ENCODE measurements around the gene CUBN.

CUBN gene

DNA sequence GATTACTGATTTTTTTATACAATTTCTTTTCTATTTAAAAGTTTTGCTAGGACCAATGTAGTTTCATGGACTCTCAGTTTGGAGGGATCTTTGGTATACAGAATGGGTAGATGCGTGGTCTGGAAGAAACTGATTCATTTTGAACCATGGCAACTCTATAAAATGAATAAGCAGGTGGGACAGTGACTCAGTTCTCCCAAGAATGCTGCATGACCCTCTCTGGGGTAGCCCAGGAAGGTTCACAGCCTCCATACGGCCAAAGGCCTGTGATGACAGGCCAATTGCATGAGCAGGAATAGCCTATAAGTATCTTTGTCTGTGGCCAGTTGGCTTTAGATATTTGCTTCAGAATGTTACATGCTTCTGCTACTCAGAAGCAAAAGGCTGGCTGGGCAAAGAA lies 199.1 kb downstream of the CUBN start:
- TF ChIP-seq, protein P1, sequence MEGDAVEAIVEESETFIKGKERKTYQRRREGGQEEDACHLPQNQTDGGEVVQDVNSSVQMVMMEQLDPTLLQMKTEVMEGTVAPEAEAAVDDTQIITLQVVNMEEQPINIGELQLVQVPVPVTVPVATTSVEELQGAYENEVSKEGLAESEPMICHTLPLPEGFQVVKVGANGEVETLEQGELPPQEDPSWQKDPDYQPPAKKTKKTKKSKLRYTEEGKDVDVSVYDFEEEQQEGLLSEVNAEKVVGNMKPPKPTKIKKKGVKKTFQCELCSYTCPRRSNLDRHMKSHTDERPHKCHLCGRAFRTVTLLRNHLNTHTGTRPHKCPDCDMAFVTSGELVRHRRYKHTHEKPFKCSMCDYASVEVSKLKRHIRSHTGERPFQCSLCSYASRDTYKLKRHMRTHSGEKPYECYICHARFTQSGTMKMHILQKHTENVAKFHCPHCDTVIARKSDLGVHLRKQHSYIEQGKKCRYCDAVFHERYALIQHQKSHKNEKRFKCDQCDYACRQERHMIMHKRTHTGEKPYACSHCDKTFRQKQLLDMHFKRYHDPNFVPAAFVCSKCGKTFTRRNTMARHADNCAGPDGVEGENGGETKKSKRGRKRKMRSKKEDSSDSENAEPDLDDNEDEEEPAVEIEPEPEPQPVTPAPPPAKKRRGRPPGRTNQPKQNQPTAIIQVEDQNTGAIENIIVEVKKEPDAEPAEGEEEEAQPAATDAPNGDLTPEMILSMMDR (IDR thresholded peaks at IDR 0.05; ENCODE audit: insufficient read depth, missing control alignments): no peak
- FAIRE-seq: no peak
- DNase-seq (ENCODE audit: insufficient read length, low spot score): no peak

DNA sequence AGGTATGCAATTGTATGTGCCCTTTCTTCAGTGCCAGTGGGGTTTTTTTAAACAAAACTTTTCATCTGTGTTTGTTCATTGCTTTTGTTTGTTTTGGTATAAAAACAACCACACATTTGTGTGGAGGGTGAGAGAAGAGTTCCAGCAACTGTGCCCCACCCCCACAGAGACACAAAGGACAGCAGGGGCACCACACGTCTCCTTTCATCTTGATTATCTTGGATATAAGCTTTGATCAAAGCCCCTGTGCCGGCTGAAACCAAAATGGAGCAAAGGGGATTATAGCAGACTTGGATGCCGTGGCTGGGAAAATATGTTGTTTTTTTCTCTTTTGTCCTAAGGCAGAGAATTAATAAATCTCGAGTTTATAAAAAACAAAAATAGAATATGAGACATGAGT lies 200.5 kb downstream of the CUBN start:
- TF ChIP-seq, protein P1 (IDR thresholded peaks at IDR 0.05; ENCODE audit: insufficient read depth, missing control alignments): no peak
- no peak for FAIRE-seq
- DNase-seq (ENCODE audit: insufficient read length, low spot score): no peak

DNA sequence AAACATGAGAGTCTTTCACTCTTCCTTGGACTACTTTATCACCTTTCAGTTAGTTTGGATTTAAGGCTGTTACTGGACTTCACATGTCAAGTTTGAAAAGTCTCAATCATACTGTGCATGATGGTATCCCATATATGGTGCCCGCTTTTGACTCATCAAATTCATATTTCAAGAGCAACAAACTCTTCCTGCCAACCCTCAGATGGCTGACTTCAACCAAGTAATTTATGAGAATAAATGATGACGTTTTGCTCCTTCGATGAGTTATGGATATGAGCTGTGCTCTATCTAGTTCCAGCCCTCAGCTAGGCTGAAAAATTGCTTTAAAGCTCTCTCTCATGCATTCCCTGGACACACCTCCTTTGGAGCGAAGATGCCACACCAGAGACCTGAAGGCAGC lies 202.1 kb downstream of the CUBN start:
- no peak for FAIRE-seq
- TF ChIP-seq, protein P1 (IDR thresholded peaks at IDR 0.05; ENCODE audit: insufficient read depth, missing control alignments): no peak
- no peak for DNase-seq (ENCODE audit: insufficient read length, low spot score)

DNA sequence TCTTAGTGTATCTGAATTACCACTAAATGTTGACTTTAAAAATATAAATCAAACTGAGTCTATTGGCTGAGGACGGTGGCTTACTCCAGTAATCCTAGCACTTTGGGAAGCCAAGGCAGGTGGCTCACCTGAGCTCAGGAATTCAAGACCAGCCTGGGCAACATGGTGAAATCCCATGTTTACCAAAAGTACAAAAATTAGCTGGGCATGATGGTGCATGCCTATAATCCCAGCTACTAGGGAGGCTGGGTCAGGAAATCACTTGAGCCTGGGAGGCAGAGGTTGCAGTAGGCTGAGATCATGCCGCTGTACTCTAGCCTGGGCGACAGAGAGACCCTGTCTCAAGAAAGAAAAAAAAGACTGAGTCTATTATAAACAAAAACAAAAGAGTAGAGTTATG lies 205.9 kb downstream of the CUBN start:
- FAIRE-seq (no peak), DNase-seq (ENCODE audit: insufficient read length, low spot score) (no peak)
- TF ChIP-seq, protein P1 (IDR thresholded peaks at IDR 0.05; ENCODE audit: insufficient read depth, missing control alignments): no peak

DNA sequence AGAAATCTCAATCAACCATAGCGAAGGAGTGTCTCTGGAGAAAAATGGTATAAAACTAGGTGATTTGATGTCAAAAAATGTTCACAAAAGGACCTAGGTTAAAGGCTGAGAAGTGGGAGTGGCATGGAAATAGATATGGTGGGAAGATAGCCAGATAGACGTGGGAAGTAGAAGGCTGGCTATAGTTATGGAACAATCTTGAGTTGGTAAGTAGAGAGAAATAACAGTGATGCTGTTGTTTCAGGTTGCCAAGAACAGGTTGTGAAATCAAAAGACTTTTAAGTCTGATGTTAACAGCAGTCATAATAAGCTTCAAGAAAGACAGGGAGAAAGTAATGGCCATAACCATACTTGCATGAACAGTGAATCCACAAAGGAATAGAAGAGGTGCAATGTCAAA lies 206.3 kb downstream of the CUBN start:
- no peak for DNase-seq (ENCODE audit: insufficient read length, low spot score)
- TF ChIP-seq, protein P1 (IDR thresholded peaks at IDR 0.05; ENCODE audit: insufficient read depth, missing control alignments): no peak
- no peak for FAIRE-seq

DNA sequence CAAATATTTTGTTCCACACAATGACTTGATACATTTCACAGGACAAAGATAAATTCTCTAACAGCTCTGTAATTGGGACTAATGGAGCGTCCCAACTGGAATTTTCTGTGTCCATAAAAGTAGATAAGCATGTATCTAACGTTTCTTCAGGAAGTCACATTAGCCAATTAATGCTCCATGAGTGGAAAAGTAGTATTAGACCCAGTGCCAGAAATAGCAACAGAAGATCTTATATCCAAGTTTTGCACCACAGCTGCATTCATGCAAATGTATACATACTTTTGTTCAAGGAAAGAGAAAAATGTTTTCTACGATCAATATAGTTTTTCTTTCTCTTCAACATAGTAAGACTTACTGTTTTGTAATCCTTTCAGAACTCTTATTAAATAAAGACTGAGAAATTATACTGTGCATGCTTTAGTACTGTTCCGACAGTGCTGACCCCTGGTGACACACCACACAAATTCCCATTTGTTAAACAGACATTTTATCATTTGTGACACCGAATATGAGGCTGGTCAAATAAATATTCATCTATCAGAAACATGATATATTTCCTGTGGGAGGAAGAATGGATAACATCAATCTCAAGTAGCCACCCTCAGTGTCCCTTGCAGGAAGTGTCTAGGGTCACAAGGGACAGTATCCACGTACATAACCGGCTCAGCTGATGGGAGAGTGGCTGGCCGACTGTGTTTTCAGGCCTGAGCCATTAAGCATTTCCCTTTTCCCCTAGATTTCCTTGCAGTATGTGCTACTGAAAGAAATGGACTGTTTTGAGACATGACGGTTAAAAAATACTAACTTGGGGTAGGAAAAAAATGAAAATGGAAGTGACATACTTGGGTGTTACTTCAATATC lies 210.3 kb downstream of the CUBN start:
- no peak for FAIRE-seq
- DNase-seq (ENCODE audit: insufficient read length, low spot score): no peak
- TF ChIP-seq, protein P1 (IDR thresholded peaks at IDR 0.05; ENCODE audit: insufficient read depth, missing control alignments): no peak

DNA sequence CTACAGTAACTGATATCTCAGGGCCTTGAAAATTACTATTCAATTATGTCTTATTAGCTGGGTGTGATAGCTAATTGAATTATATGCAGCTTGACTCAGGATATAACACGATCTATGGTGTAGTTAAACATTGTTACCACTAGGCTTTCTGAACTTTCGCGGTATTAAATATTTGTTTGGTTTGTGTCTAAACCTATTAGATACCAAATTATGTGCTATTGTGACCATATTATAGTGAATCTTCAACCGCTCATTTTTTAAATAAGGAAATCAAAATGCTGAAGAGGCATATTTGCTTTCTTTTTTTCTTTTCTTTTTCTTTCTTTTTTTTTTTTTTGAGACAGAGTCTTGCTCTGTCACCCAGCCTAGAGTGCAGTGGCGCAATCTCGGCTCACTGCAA lies 213.1 kb downstream of the CUBN start:
- DNase-seq (ENCODE audit: insufficient read length, low spot score) (no peak), FAIRE-seq (no peak)
- TF ChIP-seq, protein P1 (IDR thresholded peaks at IDR 0.05; ENCODE audit: insufficient read depth, missing control alignments): no peak

Data from D721Med (cell line).